Adrenal gland (tissue), 12 donors: Measurements from ENCODE around the gene PIEZO1. TPM values are rescaled to one million over a fixed set of nuclear protein-coding genes. Genes with fewer than 3 reads are reported as not detected.
A peak's percentile ranks its signal among the peaks of the same experiment; 100 is the strongest.

Experiments used
- DNase-seq, 7 donors: peaks; one replicate each; pipeline ENCODE4 v3.0.0-alpha.2; 2019 to 2020
- H3K27ac ChIP-seq, 5 donors: fragments of 200-600 bp; sonication (generic) in 4 of 5; 1 replicate in 3 of 5; 2 replicates in 2 of 5; pipeline versions ENCODE4 v1.5.1 to v1.8.0; 2016 to 2020; ENCODE audit warnings: mild to moderate bottlenecking in 1 of 5
- H3K27me3 ChIP-seq: fragments of 200-600 bp; 2 replicates; pipeline ENCODE4 v1.8.0; 2021
- H3K36me3 ChIP-seq, 2 donors: fragments of 200-600 bp; replicated peaks in 1 of 2; 1 replicate in 1 of 2; 2 replicates in 1 of 2; pipeline versions ENCODE4 v1.5.1 to v1.8.0; 2018 to 2022
- H3K4me1 ChIP-seq, 2 donors: fragments of 200-600 bp; replicated peaks in 1 of 2; 1 replicate in 1 of 2; 2 replicates in 1 of 2; pipeline versions ENCODE4 v1.5.1 to v1.8.0; 2018 to 2021
- H3K4me3 ChIP-seq, 4 donors: fragments of 200-600 bp; sonication (generic) in 3 of 4; one replicate each; pipeline ENCODE4 v1.5.1; 2016 to 2018
- H3K9me3 ChIP-seq, 3 donors: fragments of 200-600 bp; sonication (generic) in 1 of 3; replicated peaks in 1 of 3; 1 replicate in 2 of 3; 2 replicates in 1 of 3; pipeline versions ENCODE4 v1.5.1 to v1.8.0; 2016 to 2021
- POLR2A ChIP-seq, 2 donors: fragments of 450-650 bp; IDR thresholded peaks; one replicate each; pipeline ENCODE4 v1.6.1; 2017; ENCODE audit warnings: antibody characterized with exemption in 2 of 2, mild to moderate bottlenecking in 2 of 2, moderate library complexity in 1 of 2
- WGBS, 4 donors: extraction: QIAGEN DNeasy Blood & Tissue Kit in 2 of 4; methylation state at CpG; one replicate each; pipeline versions ENCODE4 v1.1.5 to v1.1.7; 2013 to 2017; 5-methylcytosine and 5-hydroxymethylcytosine counted together
- intact Hi-C, 2 donors: fragments of 100-400 bp; cut with DNase I; formaldehyde crosslinking; loops; one replicate each; pipeline versions ENCODE4 v1.14.1 to v1.15.0; 2022 to 2023
- polyA plus RNA-seq, 3 donors: library from polyadenylated mRNA; stranded (reverse); fragments of 200-250 nt in 2 of 3; fragments of 350-450 nt in 1 of 3; fragmentation: Illumina TruSeq in 1 of 3; extraction: RNeasy Lipid Tissue Mini Kit (QIAGEN cat#74804) in 1 of 3; gene quantifications; one replicate each; pipeline ENCODE4 v1.2.3, GENCODE V29; 2013 to 2014
- total RNA-seq, 9 donors: library from RNA; depleted of rRNA in 4 of 9; stranded (reverse); fragments of >200 nt in 4 of 9; fragments of 120-200 nt in 1 of 9; fragmentation: NEBNext Ultra II Directional in 1 of 9; extraction: Animal tissue kit (Norgen Biotek cat#: 25700) in 1 of 9; gene quantifications; one replicate each; pipeline versions ENCODE4 v1.1.0 to v1.2.4, GENCODE V29; 2013 to 2023
- TF ChIP-seq, protein P1 (sequence below), 6 experiments: fragments of 450-650 bp in 4 of 6; fragments of 200-600 bp in 2 of 6; sonication (generic) in 1 of 6; IDR thresholded peaks; 1 replicate in 5 of 6; 2 replicates in 1 of 6; pipeline versions ENCODE4 v1.5.1 to v1.8.0; 2016 to 2021; ENCODE audit warnings: antibody characterized with exemption in 6 of 6, mild to moderate bottlenecking in 2 of 6, moderate library complexity in 1 of 6
- donor health status: healthy with polysubstance abuse.
- donor health status: Bipolar disorder and iron deficiency.
- donor health status: DM: yes; HTN: yes; CAD: no.
- donor health status: DM: no; HTN: no; CAD: no.
- donor health status: DM: no; HTN: no; CAD: no.
- donor health status: DM: yes; HTN: yes; CAD: no.

The PIEZO1 gene
- total and polyA plus RNA-seq, 12 donors: 7.9 to 327 (median 92.4) TPM

DNA sequence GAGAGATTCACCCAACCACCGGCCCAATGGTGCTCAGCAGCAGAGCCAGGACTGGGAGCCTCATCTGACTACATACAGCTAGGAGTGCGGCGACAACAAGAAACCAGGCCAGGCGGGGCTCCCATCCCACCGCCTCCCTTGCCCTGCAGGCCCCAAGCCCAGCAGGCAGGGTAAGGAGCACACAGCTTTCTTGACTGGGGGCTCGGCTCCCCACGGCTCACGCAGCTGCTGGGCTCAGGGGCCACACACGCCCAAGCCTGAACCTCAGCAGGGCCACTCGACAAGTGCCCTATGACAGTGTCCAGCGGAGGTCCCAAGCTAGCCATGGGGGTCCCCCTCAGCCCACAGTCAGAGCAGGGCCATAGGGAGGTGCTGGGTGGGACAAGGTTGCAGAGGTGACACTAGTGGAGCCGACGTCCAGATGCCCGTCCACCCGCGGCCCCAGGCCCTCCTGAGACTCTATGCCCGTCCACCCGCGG is 13.7 kb downstream of the PIEZO1 start:
- intact Hi-C loops: no loop called here
- Histone ChIP-seq H3K4me3 (no peak overlapping the region), H3K9me3 (no peaks in the 10 kb centered on the region), H3K4me1 (peaks cover 18 to 52% of the 10 kb centered on the region in 2 donors), H3K27me3 (no peaks in the 10 kb centered on the region), H3K27ac (peak overlapping the region in 2 of 5 donors; percentile 62 to 86), H3K36me3 (no peaks in the 10 kb centered on the region)
- TF ChIP-seq, protein P1, sequence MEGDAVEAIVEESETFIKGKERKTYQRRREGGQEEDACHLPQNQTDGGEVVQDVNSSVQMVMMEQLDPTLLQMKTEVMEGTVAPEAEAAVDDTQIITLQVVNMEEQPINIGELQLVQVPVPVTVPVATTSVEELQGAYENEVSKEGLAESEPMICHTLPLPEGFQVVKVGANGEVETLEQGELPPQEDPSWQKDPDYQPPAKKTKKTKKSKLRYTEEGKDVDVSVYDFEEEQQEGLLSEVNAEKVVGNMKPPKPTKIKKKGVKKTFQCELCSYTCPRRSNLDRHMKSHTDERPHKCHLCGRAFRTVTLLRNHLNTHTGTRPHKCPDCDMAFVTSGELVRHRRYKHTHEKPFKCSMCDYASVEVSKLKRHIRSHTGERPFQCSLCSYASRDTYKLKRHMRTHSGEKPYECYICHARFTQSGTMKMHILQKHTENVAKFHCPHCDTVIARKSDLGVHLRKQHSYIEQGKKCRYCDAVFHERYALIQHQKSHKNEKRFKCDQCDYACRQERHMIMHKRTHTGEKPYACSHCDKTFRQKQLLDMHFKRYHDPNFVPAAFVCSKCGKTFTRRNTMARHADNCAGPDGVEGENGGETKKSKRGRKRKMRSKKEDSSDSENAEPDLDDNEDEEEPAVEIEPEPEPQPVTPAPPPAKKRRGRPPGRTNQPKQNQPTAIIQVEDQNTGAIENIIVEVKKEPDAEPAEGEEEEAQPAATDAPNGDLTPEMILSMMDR (IDR thresholded peaks at IDR 0.05): no peak
- no peak for TF ChIP-seq POLR2A (IDR thresholded peaks at IDR 0.05)
- DNase-seq: no peak
- WGBS, 4 donors: 68 to 81% (median 79%) methylated on average over 5 to 19 of the region's 19 CpGs

GRCh38 chr16:88770461-88771293 is 14.3 kb downstream of the PIEZO1 start:
- Histone ChIP-seq H3K4me1 (peaks cover 18 to 52% of the 10 kb centered on the region in 2 donors), H3K9me3 (no peaks in the 10 kb centered on the region), H3K36me3 (no peaks in the 10 kb centered on the region), H3K27me3 (no peaks in the 10 kb centered on the region), H3K27ac (peak overlapping the region in 2 of 5 donors; percentile 62 to 86), H3K4me3 (no peak overlapping the region)
- intact Hi-C loops: no loop called here
- TF ChIP-seq POLR2A (IDR thresholded peaks at IDR 0.05): no peak
- TF ChIP-seq, protein P1 (IDR thresholded peaks at IDR 0.05): no peak
- WGBS, 4 donors: 52 to 77% (median 61%) methylated on average over 10 to 41 of the region's 41 CpGs
- DNase-seq: peak in 5 of 7 donors; percentile 48 to 75 (median 65)

DNA sequence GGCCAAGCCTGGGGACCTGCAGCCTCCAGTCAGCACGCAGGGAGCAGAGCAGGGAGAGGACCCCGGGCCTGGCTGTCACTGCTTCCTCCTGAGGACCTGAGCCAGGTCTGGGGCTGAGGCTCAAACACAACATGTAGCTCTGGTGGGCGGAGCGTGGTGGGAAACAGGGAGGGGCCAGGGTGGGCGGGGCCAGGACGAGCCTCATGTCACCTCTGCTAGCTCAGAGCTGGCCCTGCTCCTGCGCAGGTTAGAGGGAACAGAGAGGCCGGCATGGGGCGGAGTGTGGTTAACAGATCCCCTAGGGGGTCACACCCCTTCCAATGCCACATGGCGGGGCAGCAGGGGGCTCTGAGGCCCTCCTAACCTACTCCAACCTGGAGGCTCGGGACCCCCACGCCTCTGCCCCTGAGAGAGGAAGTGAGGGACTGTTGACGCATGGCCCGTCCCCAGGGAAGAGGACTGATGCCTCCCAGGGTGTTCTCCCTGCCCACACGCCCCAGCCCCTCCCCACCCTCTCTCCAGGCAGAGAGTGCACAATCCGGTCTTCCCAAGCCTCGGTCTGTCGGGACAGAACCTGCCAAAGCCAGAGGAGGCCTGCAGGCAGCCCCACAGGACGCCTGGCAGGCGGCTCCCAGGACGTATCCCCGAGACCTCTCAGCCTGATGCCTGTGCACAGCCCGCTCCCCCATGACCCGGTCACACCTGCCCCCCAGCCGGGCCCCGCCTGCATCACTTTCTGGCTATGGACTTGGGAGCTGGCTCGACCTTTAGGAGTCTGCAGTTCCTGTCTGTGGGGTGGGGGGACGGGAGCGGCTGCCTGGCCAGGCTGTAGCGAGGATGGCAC is 15.2 kb downstream of the PIEZO1 start:
- Histone ChIP-seq H3K27me3 (no peaks in the 10 kb centered on the region), H3K4me3 (no peak overlapping the region), H3K4me1 (peaks cover 18 to 52% of the 10 kb centered on the region in 2 donors), H3K9me3 (no peaks in the 10 kb centered on the region), H3K27ac (peak overlapping the region in 2 of 5 donors; percentile 65 to 86), H3K36me3 (no peaks in the 10 kb centered on the region)
- intact Hi-C loops: no loop called here
- 60 to 68% (median 64%) methylated on average over 2 to 30 of the region's 30 CpGs for WGBS, 4 donors
- no peak for DNase-seq
- no peak for TF ChIP-seq POLR2A (IDR thresholded peaks at IDR 0.05)
- TF ChIP-seq, protein P1 (IDR thresholded peaks at IDR 0.05): no peak
